GM12891 (cell line): ENCODE results near the gene EVX1.

Source experiments
- PAX5 ChIP-seq: IDR thresholded peaks from 2 replicates; pipeline ENCODE4 v1.6.1; 2011; ENCODE audit warnings: low read length, moderate library complexity, mild to moderate bottlenecking; ENCODE audit not compliant: insufficient read depth, severe bottlenecking
- POLR2A ChIP-seq: IDR thresholded peaks from 2 replicates; pipeline ENCODE4 v1.6.1; 2011; ENCODE audit warnings: low read depth, low read length, control low read depth
- POLR2AphosphoS5 ChIP-seq: IDR thresholded peaks from 2 replicates; pipeline ENCODE4 v1.6.1; 2011; ENCODE audit warnings: low read depth, low read length, control low read depth
- SPI1 ChIP-seq: IDR thresholded peaks from 2 replicates; pipeline ENCODE4 v1.6.1; 2011; ENCODE audit warnings: low read depth, low read length, control low read depth
- TAF1 ChIP-seq: IDR thresholded peaks from 2 replicates; pipeline ENCODE4 v1.6.1; 2011; ENCODE audit warnings: low read depth, low read length, control low read depth

DNA sequence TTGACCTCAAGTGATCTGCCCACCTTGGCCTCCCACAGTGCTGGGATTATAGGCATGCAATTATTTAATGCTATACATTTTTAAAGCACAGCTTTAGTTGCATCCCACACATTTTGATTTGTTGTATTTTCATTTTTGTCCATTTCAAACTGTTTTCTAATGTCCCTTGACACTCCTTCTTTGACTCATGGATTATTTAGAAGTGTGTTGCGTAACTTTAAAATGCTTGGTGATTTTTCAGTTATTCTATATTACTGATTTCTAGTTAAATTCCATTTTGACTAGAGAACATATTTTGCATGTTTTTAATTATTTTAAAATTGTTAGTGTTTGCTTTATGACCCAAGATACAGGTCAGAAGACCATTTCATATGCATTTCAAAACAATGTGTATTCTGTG is 28.8 kb downstream of the EVX1 start:
- TF ChIP-seq POLR2A (no peak), TAF1 (no peak), SPI1 (no peak), POLR2AphosphoS5 (no peak), PAX5 (no peak)
